SK-N-SH (cell line): ENCODE measurements around the gene ZNF579. TPM values are rescaled to one million over a fixed set of nuclear protein-coding genes. Genes with fewer than 3 reads are reported as not detected.

Experiments
- CTCF ChIA-PET: fragments of 300-600, 350-600 bp; formaldehyde crosslinking; extraction: SDS; loops from one replicate; lab custom pipeline; 2021; lab: Yijun Ruan, JAX
- POLR2A ChIA-PET: fragments of 350-600 bp; sonication (Branson Sonifier 250); formaldehyde crosslinking; extraction: SDS; loops from one replicate; lab custom pipeline; 2020; ENCODE audit warnings: antibody characterized with exemption, inconsistent platforms; lab: Yijun Ruan, JAX
- DNase-seq: peaks from one replicate; pipeline ENCODE4 v3.0.0; 2012
- H2AFZ ChIP-seq: fragments of 200-600 bp; sonication (generic); 2 replicates; pipeline ENCODE4 v1.8.1; 2016; ENCODE audit warnings: antibody characterized with exemption, mild to moderate bottlenecking, low read depth
- H3F3A ChIP-seq: fragments of 200-600 bp; sonication (generic); replicated peaks from 2 replicates; pipeline ENCODE3; 2016; ENCODE audit warnings: antibody characterized with exemption, mild to moderate bottlenecking; ENCODE audit not compliant: insufficient read depth
- H3K27ac ChIP-seq, 2 experiments: fragments of 200-500 bp in 1 of 2; fragments of 200-600 bp in 1 of 2; sonication (Bioruptor generic) in 1 of 2; sonication (generic), shearing (Covaris generic) in 1 of 2; 2 replicates each; pipeline versions ENCODE4 v1.5.1 to v1.6.1; 2014 to 2016; ENCODE audit warnings: low read depth in 2 of 2, inconsistent platforms in 1 of 2, low read length in 1 of 2, mild to moderate bottlenecking in 1 of 2, mixed read lengths in 1 of 2
- H3K27me3 ChIP-seq: fragments of 200-600 bp; sonication (generic), shearing (Covaris generic); 2 replicates; pipeline ENCODE4 v1.6.1; 2016; ENCODE audit warnings: mixed run types; ENCODE audit not compliant: insufficient read depth
- H3K36me3 ChIP-seq, 2 experiments: fragments of 200-500 bp in 1 of 2; fragments of 200-600 bp in 1 of 2; sonication (Bioruptor generic) in 1 of 2; sonication (generic) in 1 of 2; replicated peaks in 1 of 2; 2 replicates each; pipeline versions ENCODE3 to v1.5.1; 2014 to 2016; ENCODE audit warnings: low read length in 1 of 2, mild to moderate bottlenecking in 1 of 2; ENCODE audit not compliant: insufficient read depth in 2 of 2, control insufficient read depth in 1 of 2
- H3K4me1 ChIP-seq, 2 experiments: fragments of 200-500 bp in 1 of 2; fragments of 200-600 bp in 1 of 2; sonication (Bioruptor generic) in 1 of 2; sonication (generic), shearing (Covaris generic) in 1 of 2; 2 replicates each; pipeline versions ENCODE4 v1.5.1 to v1.6.1; 2014 to 2016; ENCODE audit warnings: low read depth in 1 of 2, low read length in 1 of 2, mixed run types in 1 of 2; ENCODE audit not compliant: insufficient read depth in 2 of 2, control insufficient read depth in 1 of 2
- H3K4me2 ChIP-seq: fragments of 200-600 bp; sonication (generic), shearing (Covaris generic); 2 replicates; pipeline ENCODE4 v1.6.1; 2017; ENCODE audit warnings: mixed run types
- H3K4me3 ChIP-seq, 2 experiments: fragments of 200-500 bp in 1 of 2; fragments of 200-600 bp in 1 of 2; sonication (Bioruptor generic) in 1 of 2; sonication (generic), shearing (Covaris generic) in 1 of 2; 2 replicates each; pipeline versions ENCODE4 v1.5.1 to v1.8.1; 2014 to 2016; ENCODE audit warnings: low read depth in 2 of 2, inconsistent platforms in 1 of 2, low read length in 1 of 2, mild to moderate bottlenecking in 1 of 2, mixed read lengths in 1 of 2, moderate library complexity in 1 of 2
- H3K79me2 ChIP-seq: fragments of 200-600 bp; sonication (generic); 2 replicates; pipeline ENCODE4 v1.8.1; 2017; ENCODE audit warnings: mild to moderate bottlenecking; ENCODE audit not compliant: insufficient read depth
- H3K9ac ChIP-seq: fragments of 200-600 bp; sonication (generic); 2 replicates; pipeline ENCODE4 v1.6.1; 2017; ENCODE audit warnings: mixed run types
- H3K9me2 ChIP-seq: fragments of 200-600 bp; sonication (generic); 2 replicates; pipeline ENCODE4 v1.6.1; 2017; ENCODE audit warnings: mixed run types
- H3K9me3 ChIP-seq: fragments of 200-600 bp; sonication (generic); 2 replicates; pipeline ENCODE4 v1.6.1; 2017; ENCODE audit warnings: mixed run types, mild to moderate bottlenecking, moderate library complexity
- H4K20me1 ChIP-seq: fragments of 200-600 bp; sonication (generic); 2 replicates; pipeline ENCODE4 v1.6.1; 2017; ENCODE audit warnings: mild to moderate bottlenecking, mixed run types; ENCODE audit not compliant: insufficient read depth
- CHD2 ChIP-seq: fragments of 150-350 bp; IDR thresholded peaks from 2 replicates; pipeline ENCODE4 v1.6.1; 2018; ENCODE audit warnings: low read length; ENCODE audit not compliant: partially characterized antibody
- ELF1 ChIP-seq: IDR thresholded peaks from 2 replicates; pipeline ENCODE4 v1.4.0; 2012
- EZH2phosphoT487 ChIP-seq: fragments of 200-600 bp; sonication (generic); IDR thresholded peaks from 2 replicates; pipeline ENCODE4 v1.6.1; 2017; ENCODE audit warnings: low read depth, mixed run types, mild to moderate bottlenecking, antibody characterized with exemption, moderate library complexity, borderline replicate concordance
- GABPA ChIP-seq: IDR thresholded peaks from 2 replicates; pipeline ENCODE4 v1.4.0; 2012; ENCODE audit warnings: low read depth, mild to moderate bottlenecking
- GATA2 ChIP-seq: sonication (generic); formaldehyde crosslinking; IDR thresholded peaks from 2 replicates; pipeline ENCODE4 v1.5.0; 2020; ENCODE audit warnings: mild to moderate bottlenecking, missing genetic modification reagents
- MAX ChIP-seq: IDR thresholded peaks from 2 replicates; pipeline ENCODE4 v1.4.0; 2012; ENCODE audit warnings: low read depth
- MEF2A ChIP-seq: IDR thresholded peaks from 2 replicates; pipeline ENCODE4 v1.4.0; 2012; ENCODE audit warnings: low read depth, borderline replicate concordance
- MXI1 ChIP-seq: IDR thresholded peaks from 2 replicates; pipeline ENCODE4 v1.6.1; 2012; ENCODE audit warnings: mild to moderate bottlenecking, low read depth, low read length, improper control_type of control experiment
- NFIC ChIP-seq: IDR thresholded peaks from 2 replicates; pipeline ENCODE4 v1.4.0; 2012; ENCODE audit warnings: borderline replicate concordance
- NRF1 ChIP-seq: IDR thresholded peaks from 2 replicates; pipeline ENCODE4 v1.6.1; 2012; ENCODE audit warnings: low read depth, mild to moderate bottlenecking, low read length
- PBX3 ChIP-seq: IDR thresholded peaks from 2 replicates; pipeline ENCODE4; 2012
- POLR2AphosphoS5 ChIP-seq: IDR thresholded peaks from 2 replicates; pipeline ENCODE4 v1.6.1; 2012; ENCODE audit warnings: low read depth, low read length
- RAD21 ChIP-seq: IDR thresholded peaks from 2 replicates; pipeline ENCODE4 v1.6.1; 2012; ENCODE audit warnings: mild to moderate bottlenecking, low read length
- RCOR1 ChIP-seq: fragments of 150-350 bp; IDR thresholded peaks from 2 replicates; pipeline ENCODE4 v1.6.1; 2017; ENCODE audit warnings: antibody characterized with exemption, low read length
- RFX5 ChIP-seq: IDR thresholded peaks from 2 replicates; pipeline ENCODE4 v1.6.1; 2012; ENCODE audit warnings: mild to moderate bottlenecking, improper control_type of control experiment, low read length
- RXRA ChIP-seq: IDR thresholded peaks from 2 replicates; pipeline ENCODE4 v1.4.0; 2012; ENCODE audit warnings: low read depth, mild to moderate bottlenecking, borderline replicate concordance
- SIN3A ChIP-seq: IDR thresholded peaks from 2 replicates; pipeline ENCODE4 v1.6.1; 2012; ENCODE audit warnings: low read depth, mild to moderate bottlenecking, low read length, moderate library complexity, borderline replicate concordance
- SMC3 ChIP-seq: IDR thresholded peaks from 2 replicates; pipeline ENCODE4 v1.6.1; 2012; ENCODE audit warnings: low read depth, low read length, improper control_type of control experiment
- TCF12 ChIP-seq: IDR thresholded peaks from 2 replicates; pipeline ENCODE4 v1.4.0; 2012
- USF1 ChIP-seq: IDR thresholded peaks from 2 replicates; pipeline ENCODE4 v1.4.0; 2012; ENCODE audit warnings: low read depth, borderline replicate concordance
- USF2 ChIP-seq: fragments of 150-350 bp; IDR thresholded peaks from 2 replicates; pipeline ENCODE4 v1.6.1; 2017; ENCODE audit warnings: antibody characterized with exemption, low read length, low read depth, borderline replicate concordance
- ZBTB33 ChIP-seq: IDR thresholded peaks from 2 replicates; pipeline ENCODE4 v1.4.0; 2012; ENCODE audit warnings: low read depth, borderline replicate concordance
- WGBS: methylation state at CpG from one replicate; pipeline ENCODE4 v1.1.6; 2017; ENCODE audit warnings: low lambda C conversion rate; 5-methylcytosine and 5-hydroxymethylcytosine counted together
- polyA plus RNA-seq, 3 experiments: library from polyadenylated mRNA; depleted of rRNA; stranded (reverse); fragments of >200 nt; gene quantifications; 2 replicates each; pipeline ENCODE4 v1.2.3, GENCODE V29; 2012

Gene ZNF579
- polyA plus RNA-seq, 1 of the 3 experiments (the other 2 are of a cell fraction) = 5.9 TPM

GRCh38 chr19:55586976-55587668 is 6.5 kb upstream of the ZNF579 start:
- peak overlapping the region; percentile 83 for H2AFZ ChIP-seq
- peak overlapping the region; percentile 44 to 60 for H3K4me3 ChIP-seq
- TF ChIP-seq EZH2phosphoT487 = no peak
- no peak for TF ChIP-seq RXRA
- no peak for TF ChIP-seq MEF2A
- no peak for TF ChIP-seq TCF12
- no peak for TF ChIP-seq SIN3A
- peak; percentile 62 for TF ChIP-seq MXI1
- no peak for TF ChIP-seq GATA2 (CRISPR knock-in tag)
- no peak for TF ChIP-seq USF2
- TF ChIP-seq RFX5 = peak; percentile 71; the same call in 1 of the 2 replicates
- peak; percentile 62 for TF ChIP-seq NRF1
- TF ChIP-seq RAD21 = peak; percentile 1; the same call in 1 of the 2 replicates
- TF ChIP-seq ELF1 = no peak
- TF ChIP-seq POLR2AphosphoS5 = no peak
- TF ChIP-seq NFIC = peak; percentile 73
- TF ChIP-seq MAX = 0 out of 2 replicates have a peak, but pooled peaks have one; percentile 10
- TF ChIP-seq PBX3 = no peak
- TF ChIP-seq SMC3 = no peak
- TF ChIP-seq RCOR1 = peak; percentile 35; the same call in 1 of the 2 replicates
- no peak for TF ChIP-seq USF1
- TF ChIP-seq CHD2 = peak; percentile 97
- no peak for TF ChIP-seq ZBTB33
- no peak for TF ChIP-seq GABPA
- peak overlapping the region; percentile 24 to 85; a peak in 3 of 4 replicates for H3K27ac ChIP-seq
- H3F3A ChIP-seq = peaks cover 19% of the 10 kb centered on the region
- peak overlapping the region; percentile 74 for H3K4me2 ChIP-seq
- H3K9me3 ChIP-seq = no peaks in the 10 kb centered on the region
- 3% methylated on average over 38 of the region's 40 CpGs for WGBS
- no peaks in the 10 kb centered on the region for H4K20me1 ChIP-seq
- peaks cover 13 to 15% of the 10 kb centered on the region in 2 experiments; a peak in 2 of 4 replicates for H3K4me1 ChIP-seq
- no peaks in the 10 kb centered on the region for H3K27me3 ChIP-seq
- peak overlapping the region; percentile 16; the same call in 1 of the 2 replicates for H3K9ac ChIP-seq
- H3K9me2 ChIP-seq = no peaks in the 10 kb centered on the region
- ChIA-PET POLR2A (interaction anchor here (0.8 to 4.1 kb wide), 4 partner anchors 11 to 180 kb away, joined by 3 to 32 read pairs (median 4); partner anchors contain the start of genes FIZ1, UBE2S and ZNF784), CTCF (interaction anchor here (1.4 to 2.2 kb wide), 3 partner anchors 12 to 83 kb away, joined by 4 to 7 read pairs (median 4); partner anchors contain the start of genes FIZ1 and ZNF524)
- H3K79me2 ChIP-seq = no peaks in the 10 kb centered on the region
- DNase-seq = peak; percentile 97
- peaks cover 0 to 3% of the 10 kb centered on the region in 2 experiments for H3K36me3 ChIP-seq
